Measurements from ENCODE around the gene LRRC56. TPM values are rescaled to one million over a fixed set of nuclear protein-coding genes. Genes with fewer than 3 reads are reported as not detected.
"Not testable (repeated sequence)": the region's sequence is repeated elsewhere in the genome, so short reads cannot be mapped to it uniquely, and the experiment has no call there.

LRRC56 gene
- total RNA-seq, 1 donor from 2014 or later, result 0.82 TPM

DNA sequence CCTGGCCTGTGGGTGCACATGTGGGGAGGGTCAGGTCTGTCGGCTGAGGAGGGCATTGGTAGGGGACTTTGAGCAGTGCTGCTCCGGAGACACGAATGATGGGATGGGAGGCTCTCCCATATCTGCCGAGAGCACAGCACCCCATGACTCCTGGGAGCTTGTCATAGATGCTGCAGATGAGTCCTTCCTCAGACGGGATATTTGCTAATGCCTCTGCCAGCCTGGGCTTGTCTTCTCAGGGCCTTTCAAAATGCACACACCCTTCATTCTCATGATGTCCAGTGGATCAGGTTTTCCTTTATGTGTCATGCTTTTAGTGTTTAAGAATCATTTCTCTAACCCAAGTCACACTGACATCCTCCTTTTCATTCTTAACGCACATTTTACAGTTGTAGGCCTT, 22.2 kb upstream of the LRRC56 start:
- H3K36me3 ChIP-seq (ENCODE audit: insufficient read depth, low read length), result peaks cover 6% of the 10 kb centered on the region
- FAIRE-seq, result no peak
- no peak overlapping the region for H3K9ac ChIP-seq (ENCODE audit: low read length)
- H3K9me3 ChIP-seq (ENCODE audit: insufficient read depth, low read depth, low read length), result no peaks in the 10 kb centered on the region
- no peak overlapping the region for H3K27ac Mint-ChIP-seq (ENCODE audit: unreplicated experiment)
- no peaks in the 10 kb centered on the region for H4K20me1 ChIP-seq (ENCODE audit: insufficient read depth, low read length)
- H3K27me3 Mint-ChIP-seq (ENCODE audit: low read depth, unreplicated experiment), result no peaks in the 10 kb centered on the region
- no peak overlapping the region for H3K4me3 ChIP-seq (ENCODE audit: insufficient read depth, low read depth, low read length)
- H2AFZ ChIP-seq (ENCODE audit: low read depth, low read length), result no peak overlapping the region
- H3K4me3 Mint-ChIP-seq (ENCODE audit: unreplicated experiment), result no peak overlapping the region
- no peaks in the 10 kb centered on the region for H3K27me3 ChIP-seq (ENCODE audit: insufficient read depth, low read length)
- no peak for DNase-seq (ENCODE audit: low read depth)
- peaks cover 29% of the 10 kb centered on the region for H3K36me3 Mint-ChIP-seq (ENCODE audit: low read depth, unreplicated experiment)
- no peaks in the 10 kb centered on the region for H3K4me1 Mint-ChIP-seq (ENCODE audit: low read depth, unreplicated experiment)
- H3K4me2 ChIP-seq (ENCODE audit: low read length), result no peak overlapping the region
- H3K79me2 ChIP-seq (ENCODE audit: insufficient read depth, low read length), result no peaks in the 10 kb centered on the region
- H3K4me1 ChIP-seq (ENCODE audit: insufficient read depth, low read length), result no peaks in the 10 kb centered on the region
- H3K27ac ChIP-seq (ENCODE audit: low read depth, low read length), result no peak overlapping the region
- H3K9me3 Mint-ChIP-seq (ENCODE audit: unreplicated experiment), result peaks cover 11% of the 10 kb centered on the region
- no peak for TF ChIP-seq EZH2 (IDR thresholded peaks at IDR 0.05; ENCODE audit: insufficient read depth, low read length)
- no peak for TF ChIP-seq CTCF (IDR thresholded peaks at IDR 0.05; ENCODE audit: insufficient read depth, low read depth, low read length)

DNA sequence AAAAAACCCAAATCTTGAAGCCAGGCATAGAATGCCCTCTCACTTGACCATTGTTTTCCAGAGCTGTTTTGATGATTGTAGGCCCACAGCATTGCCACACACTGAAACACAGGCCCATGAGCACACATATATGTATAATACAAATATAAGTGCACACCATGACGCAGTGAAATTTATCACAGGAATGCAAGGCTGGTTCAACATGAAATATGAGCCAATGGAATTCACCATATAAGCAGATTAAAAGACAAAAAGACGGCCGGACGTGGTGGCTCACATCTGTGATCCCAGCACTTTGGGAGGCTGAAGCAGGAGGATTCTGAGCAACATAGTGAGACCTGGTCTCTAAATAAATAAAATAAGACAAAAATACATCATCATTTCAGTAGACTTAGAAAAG, 20.9 kb upstream of the LRRC56 start:
- peaks cover 14% of the 10 kb centered on the region for H3K9me3 Mint-ChIP-seq (ENCODE audit: unreplicated experiment)
- no peaks in the 10 kb centered on the region for H3K9me3 ChIP-seq (ENCODE audit: insufficient read depth, low read depth, low read length)
- TF ChIP-seq EZH2 (IDR thresholded peaks at IDR 0.05; ENCODE audit: insufficient read depth, low read length) (no peak), CTCF (IDR thresholded peaks at IDR 0.05; ENCODE audit: insufficient read depth, low read depth, low read length) (no peak)
- no peak overlapping the region for H3K4me3 ChIP-seq (ENCODE audit: insufficient read depth, low read depth, low read length)
- H3K9ac ChIP-seq (ENCODE audit: low read length), result no peak overlapping the region
- H3K4me1 Mint-ChIP-seq (ENCODE audit: low read depth, unreplicated experiment), result no peaks in the 10 kb centered on the region
- FAIRE-seq (no peak), DNase-seq (ENCODE audit: low read depth) (no peak)
- H3K27ac ChIP-seq (ENCODE audit: low read depth, low read length), result no peak overlapping the region
- H3K4me1 ChIP-seq (ENCODE audit: insufficient read depth, low read length), result no peaks in the 10 kb centered on the region
- no peaks in the 10 kb centered on the region for H4K20me1 ChIP-seq (ENCODE audit: insufficient read depth, low read length)
- no peaks in the 10 kb centered on the region for H3K27me3 ChIP-seq (ENCODE audit: insufficient read depth, low read length)
- peaks cover 4% of the 10 kb centered on the region for H3K36me3 ChIP-seq (ENCODE audit: insufficient read depth, low read length)
- H3K79me2 ChIP-seq (ENCODE audit: insufficient read depth, low read length), result no peaks in the 10 kb centered on the region
- no peak overlapping the region for H3K4me2 ChIP-seq (ENCODE audit: low read length)
- no peaks in the 10 kb centered on the region for H3K27me3 Mint-ChIP-seq (ENCODE audit: low read depth, unreplicated experiment)
- peaks cover 32% of the 10 kb centered on the region for H3K36me3 Mint-ChIP-seq (ENCODE audit: low read depth, unreplicated experiment)
- no peak overlapping the region for H3K4me3 Mint-ChIP-seq (ENCODE audit: unreplicated experiment)
- H2AFZ ChIP-seq (ENCODE audit: low read depth, low read length), result no peak overlapping the region
- no peak overlapping the region for H3K27ac Mint-ChIP-seq (ENCODE audit: unreplicated experiment)

GRCh38 chr11:516918-517685, 20.2 kb upstream of the LRRC56 start:
- H3K36me3 ChIP-seq (ENCODE audit: insufficient read depth, low read length); H3K4me1 ChIP-seq (ENCODE audit: insufficient read depth, low read length); H3K4me3 Mint-ChIP-seq (ENCODE audit: unreplicated experiment); H3K4me1 Mint-ChIP-seq (ENCODE audit: low read depth, unreplicated experiment); H3K27ac Mint-ChIP-seq (ENCODE audit: unreplicated experiment); DNase-seq (ENCODE audit: low read depth); FAIRE-seq; H3K27me3 Mint-ChIP-seq (ENCODE audit: low read depth, unreplicated experiment); H3K4me2 ChIP-seq (ENCODE audit: low read length); H3K9ac ChIP-seq (ENCODE audit: low read length); H3K27me3 ChIP-seq (ENCODE audit: insufficient read depth, low read length); H2AFZ ChIP-seq (ENCODE audit: low read depth, low read length); H3K4me3 ChIP-seq (ENCODE audit: insufficient read depth, low read depth, low read length); H3K27ac ChIP-seq (ENCODE audit: low read depth, low read length); H3K79me2 ChIP-seq (ENCODE audit: insufficient read depth, low read length); H3K9me3 ChIP-seq (ENCODE audit: insufficient read depth, low read depth, low read length); H4K20me1 ChIP-seq (ENCODE audit: insufficient read depth, low read length): not testable (repeated sequence)
- peaks cover 14% of the 10 kb centered on the region for H3K9me3 Mint-ChIP-seq (ENCODE audit: unreplicated experiment)
- peaks cover 32% of the 10 kb centered on the region for H3K36me3 Mint-ChIP-seq (ENCODE audit: low read depth, unreplicated experiment)

All from astrocyte (in vitro differentiated cells and primary cell).